Activated CD8-positive, alpha-beta memory T cell treated with anti-CD3 and anti-CD28 coated beads, Interleukin-2, amount 50 U/mL, for 1 hour (primary cell): ENCODE measurements around the gene NOL4L.
"Not testable (repeated sequence)": the region's sequence is repeated elsewhere in the genome, so short reads cannot be mapped to it uniquely, and the experiment has no call there.

Experiments
- DNase-seq: peaks from one replicate; pipeline ENCODE4 v3.0.0-alpha.2; 2020; ENCODE audit errors: extremely low read depth

Gene NOL4L

GRCh38 chr20:32596681-32597252 lies 11.6 kb upstream of the NOL4L start:
- no peak for DNase-seq

GRCh38 chr20:32595143-32595542 lies 10.0 kb upstream of the NOL4L start:
- DNase-seq: no peak

- not testable (repeated sequence) for DNase-seq
Measured at GRCh38 chr20:32594669-32595068, 9.5 kb upstream of the NOL4L start.

- DNase-seq: no peak
Measured at GRCh38 chr20:32594204-32594603, 9.1 kb upstream of the NOL4L start.

GRCh38 chr20:32592616-32593015 lies 7.5 kb upstream of the NOL4L start:
- DNase-seq: not testable (repeated sequence)

- DNase-seq: no peak
Measured at GRCh38 chr20:32592022-32592421, 6.9 kb upstream of the NOL4L start.

GRCh38 chr20:32589769-32590168 lies 4.6 kb upstream of the NOL4L start:
- DNase-seq: no peak

- no peak for DNase-seq
Measured at GRCh38 chr20:32589256-32589655, 4.1 kb upstream of the NOL4L start.

GRCh38 chr20:32588040-32588439 lies 2.9 kb upstream of the NOL4L start:
- DNase-seq: no peak

GRCh38 chr20:32586291-32586690 lies 1.2 kb upstream of the NOL4L start:
- no peak for DNase-seq

- DNase-seq: no peak
Measured at GRCh38 chr20:32585586-32586127, 524 bp upstream of the NOL4L start.

GRCh38 chr20:32583581-32584070 lies 1.5 kb downstream of the NOL4L start:
- DNase-seq: no peak

- DNase-seq: no peak
Measured at GRCh38 chr20:32582659-32583580, 2.2 kb downstream of the NOL4L start.

- no peak for DNase-seq
Measured at GRCh38 chr20:32581839-32582658, 3.1 kb downstream of the NOL4L start.

GRCh38 chr20:32580970-32581838 lies 3.9 kb downstream of the NOL4L start:
- DNase-seq: no peak

GRCh38 chr20:32580219-32580969 lies 4.7 kb downstream of the NOL4L start:
- no peak for DNase-seq

GRCh38 chr20:32578840-32579390 lies 6.2 kb downstream of the NOL4L start:
- no peak for DNase-seq

- DNase-seq: not testable (repeated sequence)
Measured at GRCh38 chr20:32578062-32578461, 7.1 kb downstream of the NOL4L start.

GRCh38 chr20:32577657-32578056 lies 7.5 kb downstream of the NOL4L start:
- DNase-seq: no peak

GRCh38 chr20:32577023-32577422 lies 8.1 kb downstream of the NOL4L start:
- no peak for DNase-seq
